Measurements from ENCODE around the gene RLN3. TPM values are rescaled to one million over a fixed set of nuclear protein-coding genes. Genes with fewer than 3 reads are reported as not detected.

The RLN3 gene
- total and polyA plus RNA-seq, 2 of the 8 experiments (the other 6 are each of a cell fraction or from before 2014, with no cell fraction given), result not detected

DNA sequence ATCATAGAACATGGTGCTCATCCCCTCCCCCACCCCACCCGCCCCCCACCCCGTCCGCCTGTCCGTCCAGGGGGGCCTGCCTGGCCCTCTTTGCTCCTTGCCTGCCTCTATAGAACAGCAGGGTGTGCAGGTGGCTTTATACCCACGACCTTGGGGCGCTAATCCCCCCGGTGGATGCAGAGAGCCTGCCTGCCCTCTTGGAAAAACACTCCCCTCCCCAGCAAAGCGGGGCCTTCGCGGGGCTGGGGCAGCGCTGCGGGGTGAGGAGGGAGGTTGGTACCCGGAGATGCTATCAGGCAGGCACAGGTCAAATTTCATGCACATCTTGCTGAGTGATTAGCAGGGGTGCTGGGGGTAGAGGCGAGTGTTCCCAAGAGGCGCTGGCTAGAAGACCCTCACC, 43.8 kb upstream of the RLN3 start:
- H3K23ac ChIP-seq (ENCODE audit: insufficient read length), result no peak overlapping the region
- no peak overlapping the region for H3K27ac ChIP-seq (ENCODE audit: low read depth, low read length)
- ChIA-PET CTCF (ENCODE audit: partially characterized antibody) (interaction anchor here (0.6 to 1.4 kb wide), 3 partner anchors 35 to 59 kb away, joined by 3 to 4 read pairs (median 4); partner anchors contain the start of gene IL27RA), POLR2A (ENCODE audit: partially characterized antibody) (interaction anchor here (1.2 to 2.4 kb wide), 5 partner anchors 11 to 28 kb away, joined by 3 to 11 read pairs (median 6); partner anchors contain the start of gene RFX1)
- H4K91ac ChIP-seq (replicated peaks; ENCODE audit: insufficient read length, low read length), result peak overlapping the region; percentile 1
- no peak overlapping the region for H3K14ac ChIP-seq (ENCODE audit: insufficient read length)
- no peaks in the 10 kb centered on the region for H4K20me1 ChIP-seq (replicated peaks in 1 of 2; ENCODE audit: control insufficient read depth in 1 of 2, insufficient read depth in 2 of 2, low read length in 2 of 2)
- no peak overlapping the region for H3K9ac ChIP-seq (replicated peaks in 1 of 4; ENCODE audit: extremely low read depth in 1 of 4, low read depth in 3 of 4, low read length in 3 of 4)
- H2BK12ac ChIP-seq (ENCODE audit: low read depth, low read length), result peak overlapping the region; percentile 40; the same call in 1 of the 2 replicates
- H3K18ac ChIP-seq (ENCODE audit: extremely low read depth, low read length), result no peak overlapping the region
- H3K9me3 ChIP-seq (ENCODE audit: insufficient read depth in 2 of 2, low read depth in 1 of 2, low read length in 1 of 2), result no peaks in the 10 kb centered on the region
- 0 out of 8 replicates have a peak, but pooled peaks cover 0 to 3% (median 0%) of the 10 kb centered on the region in 4 experiments for H3K36me3 ChIP-seq (ENCODE audit: control insufficient read depth in 2 of 4, insufficient read depth in 4 of 4, low read length in 3 of 4)
- no peak overlapping the region for H2AFZ ChIP-seq (ENCODE audit: low read length)
- no peak overlapping the region for H2AK5ac ChIP-seq (ENCODE audit: low read depth, low read length)
- H2BK120ac ChIP-seq (replicated peaks; ENCODE audit: low read depth, low read length), result no peak overlapping the region
- FAIRE-seq, result no peak
- no peak overlapping the region for H4K8ac ChIP-seq (ENCODE audit: extremely low read depth, insufficient read depth, low read length)
- peak overlapping the region; percentile 71; the same call in 1 of the 2 replicates for H2BK5ac ChIP-seq (ENCODE audit: low read depth, low read length)
- H2BK20ac ChIP-seq (ENCODE audit: low read length), result no peak overlapping the region
- no peak overlapping the region for H3K4me3 ChIP-seq (ENCODE audit: extremely low read depth in 1 of 4, insufficient read depth in 2 of 4, low read depth in 3 of 4, low read length in 4 of 4)
- no peaks in the 10 kb centered on the region for H3K79me2 ChIP-seq (ENCODE audit: control insufficient read depth in 1 of 2, insufficient read depth in 2 of 2, low read length in 2 of 2)
- H3K56ac ChIP-seq (replicated peaks; ENCODE audit: insufficient read length, low read depth, low read length), result no peak overlapping the region
- H3K27me3 ChIP-seq (replicated peaks in 1 of 4; ENCODE audit: control insufficient read depth in 3 of 4, extremely low read depth in 1 of 4, insufficient read depth in 3 of 4, low read length in 3 of 4), result no peaks in the 10 kb centered on the region
- no peaks in the 10 kb centered on the region; the same call in 1 of the 2 replicates for H3K23me2 ChIP-seq (ENCODE audit: low read depth, low read length)
- peaks cover 0 to 45% (median 37%) of the 10 kb centered on the region in 4 experiments; a peak in 6 of 7 replicates for H3K4me1 ChIP-seq (replicated peaks in 1 of 4; ENCODE audit: control insufficient read depth in 3 of 4, insufficient read depth in 4 of 4, low read length in 3 of 4)
- no peak for DNase-seq (ENCODE audit: low read depth in 1 of 2, low spot score in 2 of 2)
- TF ChIP-seq POU5F1 (IDR thresholded peaks at IDR 0.05; ENCODE audit: low read depth, low read length), result no peak
- TF ChIP-seq CREB1 (IDR thresholded peaks at IDR 0.05), result no peak
- TF ChIP-seq CHD2 (IDR thresholded peaks at IDR 0.05; ENCODE audit: low read length), result no peak
- TF ChIP-seq KDM1A (IDR thresholded peaks at IDR 0.05; ENCODE audit: borderline replicate concordance, low read length), result no peak
- TF ChIP-seq TCF12 (IDR thresholded peaks at IDR 0.05; ENCODE audit: low read depth, low read length), result no peak
- no peak overlapping the region; the same call in 1 of the 2 replicates for H2BK15ac ChIP-seq (ENCODE audit: low read length)
- no peak overlapping the region for H3K4me2 ChIP-seq (ENCODE audit: insufficient read depth in 1 of 2, low read depth in 2 of 2, low read length in 2 of 2)
- H3K4ac ChIP-seq (replicated peaks; ENCODE audit: insufficient read length, low read depth, low read length), result no peak overlapping the region
- WGBS, 2 experiments (ENCODE audit: extremely low coverage in 1 of 2, insufficient coverage in 1 of 2, insufficient read length in 1 of 2, insufficient replicate concordance in 2 of 2, low coverage in 1 of 2, low lambda C conversion rate in 2 of 2, missing lambda C conversion rate in 1 of 2), result 74% methylated on average over 11 of the region's 15 CpGs; no CpG with 5 or more reads in 1 of the 2 experiments
- H4K5ac ChIP-seq (ENCODE audit: insufficient read length, low read depth, low read length), result no peak overlapping the region
- no peaks in the 10 kb centered on the region for H3K79me1 ChIP-seq (ENCODE audit: low read depth, low read length)
